Measurements from ENCODE around the gene FN3K.

Gene FN3K

GRCh38 chr17:82699551-82699950 is 35.9 kb upstream of the FN3K start:
- Histone ChIP-seq H3K36me3 (no peaks in the 10 kb centered on the region), H3K27ac (no peak overlapping the region), H3K4me3 (peak overlapping the region; percentile 72 to 93), H3K9me3 (no peaks in the 10 kb centered on the region), H3K27me3 (no peaks in the 10 kb centered on the region), H3K4me1 (peaks cover 0 to 32% (median 21%) of the 10 kb centered on the region in 4 donors)
- intact Hi-C loops (cut with DNase I; ENCODE audit: low total_unique reads), result loop anchor here (5.0 to 10.0 kb wide), 2 partner anchors 53 to 105 kb away; partner anchors contain the start of gene TBCD
- DNase-seq, result no peak
- TF ChIP-seq CTCF (IDR thresholded peaks at IDR 0.05), result no peak

GRCh38 chr17:82702231-82702927 is 33.0 kb upstream of the FN3K start:
- no peak for DNase-seq
- Histone ChIP-seq H3K9me3 (no peaks in the 10 kb centered on the region), H3K36me3 (no peaks in the 10 kb centered on the region), H3K4me1 (peaks cover 0 to 23% (median 13%) of the 10 kb centered on the region in 4 donors), H3K4me3 (no peak overlapping the region), H3K27me3 (no peaks in the 10 kb centered on the region), H3K27ac (peak overlapping the region in 1 of 2 donors; percentile 40)
- intact Hi-C loops (cut with DNase I; ENCODE audit: low total_unique reads), result no loop called here
- no peak for TF ChIP-seq CTCF (IDR thresholded peaks at IDR 0.05)

GRCh38 chr17:82703036-82703745 is 32.2 kb upstream of the FN3K start:
- Histone ChIP-seq H3K4me3 (no peak overlapping the region), H3K4me1 (peaks cover 0 to 22% (median 9%) of the 10 kb centered on the region in 4 donors), H3K36me3 (no peaks in the 10 kb centered on the region), H3K27ac (no peak overlapping the region), H3K27me3 (no peaks in the 10 kb centered on the region), H3K9me3 (no peaks in the 10 kb centered on the region)
- TF ChIP-seq CTCF (IDR thresholded peaks at IDR 0.05), result no peak
- DNase-seq, result no peak
- intact Hi-C loops (cut with DNase I; ENCODE audit: low total_unique reads), result no loop called here

- Histone ChIP-seq H3K4me1 (peaks cover 0 to 25% (median 9%) of the 10 kb centered on the region in 4 donors), H3K36me3 (no peaks in the 10 kb centered on the region), H3K9me3 (no peaks in the 10 kb centered on the region), H3K27me3 (no peaks in the 10 kb centered on the region), H3K27ac (no peak overlapping the region), H3K4me3 (no peak overlapping the region)
- intact Hi-C loops (cut with DNase I; ENCODE audit: low total_unique reads), result no loop called here
- DNase-seq, result no peak
- TF ChIP-seq CTCF (IDR thresholded peaks at IDR 0.05), result no peak
These were observed 31.2 kb upstream of the FN3K start for GRCh38 chr17:82703935-82704865.

GRCh38 chr17:82704886-82705285 is 30.5 kb upstream of the FN3K start:
- no peaks in the 10 kb centered on the region for H3K9me3 ChIP-seq

More at GRCh38 chr17:82704886-82705285, 30.5 kb upstream of the FN3K start:
- DNase-seq, result no peak
- intact Hi-C loops (cut with DNase I; ENCODE audit: low total_unique reads), result no loop called here
- TF ChIP-seq CTCF (IDR thresholded peaks at IDR 0.05), result no peak
- Histone ChIP-seq H3K36me3 (no peaks in the 10 kb centered on the region), H3K4me1 (peaks cover 0 to 25% (median 5%) of the 10 kb centered on the region in 4 donors), H3K27ac (no peak overlapping the region), H3K27me3 (no peaks in the 10 kb centered on the region), H3K4me3 (no peak overlapping the region)
